Tibial nerve (tissue), 3 donors: ENCODE results near the gene CHMP4B.

Experiments used
- CTCF ChIP-seq, 5 experiments: fragments of 200-600 bp in 3 of 5; fragments of 450-650 bp in 2 of 5; sonication (generic) in 3 of 5; IDR thresholded peaks; one replicate each; pipeline ENCODE4 v1.5.1; 2016 to 2019; ENCODE audit warnings: antibody characterized with exemption in 5 of 5, mild to moderate bottlenecking in 3 of 5, moderate library complexity in 2 of 5
- POLR2A ChIP-seq, 2 donors: fragments of 450-650 bp; IDR thresholded peaks; one replicate each; pipeline ENCODE4 v1.6.1; 2017; ENCODE audit warnings: antibody characterized with exemption in 2 of 2, mild to moderate bottlenecking in 2 of 2, moderate library complexity in 2 of 2

GRCh38 chr20:33785503-33785902, 25.6 kb upstream of the CHMP4B start:
- no peak for TF ChIP-seq POLR2A (IDR thresholded peaks at IDR 0.05)
- TF ChIP-seq CTCF (IDR thresholded peaks at IDR 0.05) = no peak
